ENCODE results near the gene B3GALT6.

Gene B3GALT6

DNA sequence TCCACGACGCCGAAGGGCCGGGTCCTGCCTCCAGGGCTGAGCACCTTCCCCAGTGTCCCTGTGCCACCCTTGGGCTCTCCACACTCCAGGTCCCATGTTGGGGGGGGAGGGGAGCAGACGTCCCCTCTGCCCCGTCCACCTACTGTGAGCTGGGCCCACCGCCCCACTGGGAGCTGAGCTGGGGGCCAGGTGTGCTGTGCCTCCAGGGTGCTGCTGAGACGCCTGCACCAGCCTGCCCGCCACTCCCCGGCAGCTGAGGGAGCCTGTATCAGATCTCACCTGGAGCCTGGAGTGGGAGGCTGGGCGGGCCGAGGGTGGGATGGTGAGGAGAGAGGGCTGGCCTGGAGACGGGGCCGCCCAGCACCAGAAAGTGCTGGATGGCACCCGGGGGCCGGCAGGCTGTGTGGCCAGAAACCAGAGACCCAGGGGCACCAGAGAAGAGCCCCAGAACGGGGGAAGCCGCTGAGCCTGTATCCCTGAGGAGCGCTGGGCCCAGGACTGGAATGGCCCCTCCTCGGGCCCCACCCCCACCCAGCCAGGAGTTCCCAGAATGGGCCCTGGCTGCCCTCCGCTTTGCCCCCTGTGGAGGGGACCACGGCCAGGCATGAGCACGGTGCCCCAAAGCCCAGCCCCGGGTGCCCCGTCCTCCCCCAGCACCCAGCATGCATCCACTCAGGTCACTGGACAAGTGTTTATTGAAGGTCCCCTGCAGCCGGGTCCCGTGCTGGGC is 29.0 kb upstream of the B3GALT6 start:
- DNase-seq = no peak

DNA sequence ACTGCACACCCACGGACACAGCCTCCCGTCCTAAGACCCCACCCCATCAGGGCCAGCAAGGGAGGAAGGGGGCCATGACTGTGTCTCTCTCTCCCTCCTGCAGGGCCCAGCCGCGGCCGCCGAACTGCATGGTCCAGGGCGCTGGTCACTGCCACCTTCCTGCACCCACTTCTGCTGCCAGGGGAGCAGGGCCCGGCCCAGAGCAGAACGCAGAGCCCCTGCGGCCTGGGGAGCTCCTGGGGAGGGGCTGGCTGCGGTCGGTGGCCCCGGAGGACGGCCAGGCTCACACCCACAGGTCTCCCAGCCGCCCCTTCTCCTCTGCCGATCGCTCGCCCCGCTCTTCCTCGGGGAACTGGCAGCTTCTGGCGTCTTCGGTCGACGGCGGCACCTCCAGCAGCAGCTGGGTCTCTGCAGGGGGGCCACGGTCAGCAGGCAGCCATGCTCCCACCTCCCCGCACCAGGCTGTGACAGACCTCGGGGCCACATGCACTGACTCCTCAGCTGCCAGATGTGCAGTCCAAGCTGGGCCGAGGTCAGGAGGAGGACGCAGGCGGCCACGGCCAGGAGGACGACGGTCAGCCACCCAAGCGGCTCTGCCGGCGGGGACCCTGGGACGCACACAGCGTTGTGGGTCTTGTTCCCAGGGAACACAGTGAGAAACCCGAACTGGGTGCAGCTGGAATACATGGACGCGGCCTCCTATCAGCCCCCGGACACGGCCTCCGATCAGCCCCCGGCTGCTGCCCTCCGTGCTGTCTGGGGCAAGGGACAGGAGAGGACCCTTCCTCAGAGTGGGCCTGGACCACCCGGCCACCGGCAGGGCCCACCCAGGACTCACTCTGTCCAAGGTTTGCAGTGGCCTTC is 28.2 kb upstream of the B3GALT6 start:
- no peak for DNase-seq

DNA sequence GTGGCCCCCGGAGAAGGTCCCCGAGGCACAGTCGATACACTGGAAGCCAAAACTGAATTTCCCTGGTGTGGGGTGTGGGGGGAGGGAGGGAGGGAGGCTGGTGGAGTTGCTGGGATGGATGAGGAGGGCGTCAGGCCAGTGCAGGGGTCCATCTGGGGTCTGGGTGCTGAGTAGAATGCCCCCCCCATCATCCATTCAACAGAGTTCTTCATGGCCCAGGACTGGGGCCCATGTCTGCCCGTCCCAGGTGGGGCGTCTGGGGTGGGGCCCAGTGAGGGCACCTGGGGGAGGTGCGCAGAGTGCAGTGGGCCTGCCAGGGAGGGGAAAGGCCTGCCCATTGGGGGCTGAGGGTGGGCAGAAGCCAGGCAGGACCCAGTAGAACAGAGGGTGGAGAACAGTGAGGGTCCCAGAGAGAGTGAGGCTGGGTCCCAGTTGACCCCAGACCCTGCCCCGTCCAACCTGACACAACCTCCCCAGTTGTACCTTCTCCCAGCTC is 27.6 kb upstream of the B3GALT6 start:
- no peak for DNase-seq

- no peak for DNase-seq
Measured at GRCh38 chr1:1204998-1205768, 26.9 kb upstream of the B3GALT6 start.

- DNase-seq = no peak
Measured at GRCh38 chr1:1205769-1206375, 26.2 kb upstream of the B3GALT6 start.

GRCh38 chr1:1206376-1206965 is 25.6 kb upstream of the B3GALT6 start, which contains the start of gene TNFRSF18:
Gene TNFRSF18 (minus strand): TSS chr1:1206592. CDS start chr1:1206571, 21 bp downstream.
- no peak for DNase-seq

GRCh38 chr1:1206966-1207531 is 25.0 kb upstream of the B3GALT6 start:
- DNase-seq = no peak

DNA sequence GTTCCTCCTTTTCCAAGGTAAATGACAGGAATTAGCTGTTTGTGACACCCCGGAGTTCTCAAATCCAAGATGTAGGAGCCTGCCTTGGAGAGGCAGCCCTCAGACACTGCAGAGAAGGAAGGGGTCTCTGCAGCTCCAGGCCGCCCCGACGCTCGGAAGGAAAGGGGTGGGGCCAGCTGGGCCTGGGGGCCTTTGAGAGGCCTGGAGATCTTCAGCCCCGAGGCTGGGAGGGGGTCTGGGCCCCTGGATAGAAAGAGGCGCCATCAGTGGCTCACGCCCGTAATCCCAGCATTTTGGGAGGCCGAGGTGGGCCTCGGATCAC is 24.5 kb upstream of the B3GALT6 start:
- DNase-seq = no peak

DNA sequence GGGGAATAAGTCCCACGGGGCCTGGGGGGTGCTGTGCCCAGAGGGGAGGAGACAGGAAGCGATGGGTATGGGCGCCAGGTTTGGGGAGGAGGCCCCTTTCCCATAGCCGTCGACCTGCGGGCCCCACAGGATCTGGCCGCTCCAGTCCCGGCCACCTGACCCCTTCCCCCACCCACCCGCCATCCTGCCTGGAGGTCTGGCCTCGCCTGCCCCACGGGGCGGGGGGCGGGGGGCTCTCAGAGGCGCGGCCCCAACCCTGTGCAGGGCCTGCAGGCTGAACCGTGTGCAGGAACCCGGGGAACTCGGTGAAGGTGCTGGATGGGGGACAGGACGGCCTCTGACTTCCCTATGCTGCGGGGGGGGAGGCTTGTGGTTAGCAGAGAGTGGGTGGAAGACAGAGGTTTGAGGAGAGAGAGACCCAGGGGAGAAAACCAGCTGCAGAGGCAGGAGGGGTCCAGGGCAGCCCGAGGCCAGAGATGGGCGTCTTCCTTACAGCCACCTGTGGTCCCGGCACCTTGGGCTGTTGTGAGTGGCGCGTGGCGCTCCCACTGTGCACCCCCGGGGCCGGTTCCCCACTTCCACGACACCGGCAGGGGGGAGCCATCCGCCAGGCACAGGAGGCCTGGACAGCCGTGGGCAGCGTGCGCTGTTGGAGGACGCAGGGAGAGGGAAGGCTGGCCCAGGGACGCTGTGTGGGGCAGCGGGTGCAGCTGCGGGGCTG is 23.2 kb upstream of the B3GALT6 start:
- no peak for DNase-seq

DNA sequence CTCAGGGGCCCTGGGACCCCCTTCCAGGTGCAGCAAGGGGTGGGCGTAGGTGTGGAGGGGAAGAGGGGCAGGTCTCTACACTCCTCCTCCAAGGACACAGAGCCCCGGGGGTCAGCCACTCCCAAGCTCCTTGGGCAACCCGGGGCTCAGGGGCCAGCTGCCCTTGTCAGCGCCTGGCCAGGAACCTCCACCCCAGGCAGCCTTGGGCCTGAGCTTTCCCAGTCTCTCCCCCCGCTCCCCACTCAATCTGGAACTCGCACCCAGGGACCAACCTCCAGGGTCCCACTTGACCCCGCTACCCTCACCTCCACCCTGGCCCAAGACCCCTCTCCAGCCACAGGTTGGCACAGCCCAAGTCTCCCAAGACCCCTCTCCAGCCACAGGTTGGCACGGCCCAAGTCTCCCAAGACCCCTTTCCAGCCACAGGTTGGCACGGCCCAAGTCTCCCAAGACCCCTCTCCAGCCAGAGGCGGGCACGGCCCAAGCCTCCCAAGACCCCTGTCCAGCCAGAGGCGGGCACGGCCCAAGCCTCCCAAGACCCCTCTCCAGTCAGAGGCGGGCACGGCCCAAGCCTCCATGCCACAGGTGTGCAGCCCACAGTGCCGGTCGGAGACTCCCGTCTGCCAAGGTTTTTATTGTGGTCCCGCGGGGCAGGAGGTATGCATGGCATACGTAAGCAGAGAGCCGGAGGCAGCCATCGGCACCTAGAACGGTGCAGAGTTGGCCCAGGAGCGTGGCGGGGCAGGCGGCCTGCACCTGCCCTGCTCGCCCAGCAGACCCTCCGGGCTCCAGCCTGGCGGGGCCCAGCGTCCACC is 21.1 kb upstream of the B3GALT6 start:
- no peak for DNase-seq

DNA sequence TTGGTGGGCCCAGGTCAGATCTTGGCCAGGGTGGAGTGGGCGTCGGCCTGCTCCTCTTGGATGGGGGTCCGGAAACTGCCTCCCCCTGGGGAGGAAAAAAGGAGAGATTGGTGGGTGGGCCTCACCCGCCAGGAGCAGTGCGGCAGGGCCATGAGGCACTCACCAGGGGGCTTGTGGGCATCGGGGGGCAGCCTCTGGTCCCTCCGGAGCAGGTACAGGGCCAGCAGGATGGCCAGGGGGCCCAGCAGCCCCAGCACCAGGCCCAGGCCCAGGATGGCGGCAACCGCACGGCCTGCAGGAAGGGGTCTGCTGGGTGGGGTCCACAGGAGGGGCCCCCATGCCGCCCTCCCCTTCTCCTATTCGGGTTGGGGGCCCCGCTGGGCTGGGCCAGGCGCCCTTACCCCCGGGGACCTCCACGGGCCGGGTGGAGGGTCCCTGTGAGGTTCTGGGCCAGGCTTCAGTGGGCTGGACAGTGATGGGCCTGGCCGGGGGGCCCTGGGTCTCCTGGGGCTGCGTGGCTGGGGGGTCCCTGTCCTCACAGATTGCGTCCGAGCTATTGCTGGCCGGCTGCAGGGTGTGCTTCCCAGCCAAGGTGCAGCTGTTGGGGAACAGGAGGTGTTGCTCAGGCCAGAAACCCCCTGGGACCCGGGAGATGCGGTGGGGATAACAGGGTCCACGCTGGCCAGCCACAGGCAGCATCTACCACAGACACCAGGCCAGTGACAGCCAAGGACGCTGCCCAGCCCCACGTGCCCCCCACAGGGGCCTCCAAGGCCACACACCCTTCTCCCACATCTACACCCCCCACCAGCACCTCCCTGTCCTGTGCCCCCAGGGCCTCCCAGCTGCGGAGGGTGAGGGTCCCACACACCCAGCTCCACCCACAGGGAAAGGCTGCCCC is 20.2 kb upstream of the B3GALT6 start:
- no peak for DNase-seq

DNA sequence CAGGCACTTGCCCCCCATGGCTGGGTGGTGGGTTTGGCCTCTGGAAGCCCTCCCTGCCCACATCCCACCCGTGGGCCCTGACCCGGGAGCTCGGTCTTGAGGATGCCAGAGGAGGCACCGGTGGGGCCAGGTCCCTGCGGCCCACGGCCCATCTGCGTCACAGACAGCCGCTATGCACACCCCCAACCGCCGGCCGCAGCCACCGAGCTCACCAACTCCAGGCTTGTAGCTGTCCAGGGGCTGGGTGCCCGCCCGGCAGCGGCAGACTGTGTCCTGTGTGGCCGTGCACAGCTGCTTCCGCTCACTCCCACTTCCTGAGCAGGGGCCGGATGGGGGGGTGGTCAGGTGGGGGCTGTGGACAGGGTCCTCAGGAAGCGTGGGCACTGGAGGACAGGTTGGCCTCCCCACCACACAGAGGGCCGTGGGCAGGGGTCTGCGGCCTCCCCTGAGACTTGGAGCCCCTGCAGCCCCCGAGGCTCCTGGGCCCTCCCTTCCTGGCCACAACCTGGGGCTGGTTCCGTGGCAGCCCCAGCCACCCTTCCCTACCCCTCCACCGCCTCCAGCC is 19.2 kb upstream of the B3GALT6 start:
- DNase-seq = no peak

DNA sequence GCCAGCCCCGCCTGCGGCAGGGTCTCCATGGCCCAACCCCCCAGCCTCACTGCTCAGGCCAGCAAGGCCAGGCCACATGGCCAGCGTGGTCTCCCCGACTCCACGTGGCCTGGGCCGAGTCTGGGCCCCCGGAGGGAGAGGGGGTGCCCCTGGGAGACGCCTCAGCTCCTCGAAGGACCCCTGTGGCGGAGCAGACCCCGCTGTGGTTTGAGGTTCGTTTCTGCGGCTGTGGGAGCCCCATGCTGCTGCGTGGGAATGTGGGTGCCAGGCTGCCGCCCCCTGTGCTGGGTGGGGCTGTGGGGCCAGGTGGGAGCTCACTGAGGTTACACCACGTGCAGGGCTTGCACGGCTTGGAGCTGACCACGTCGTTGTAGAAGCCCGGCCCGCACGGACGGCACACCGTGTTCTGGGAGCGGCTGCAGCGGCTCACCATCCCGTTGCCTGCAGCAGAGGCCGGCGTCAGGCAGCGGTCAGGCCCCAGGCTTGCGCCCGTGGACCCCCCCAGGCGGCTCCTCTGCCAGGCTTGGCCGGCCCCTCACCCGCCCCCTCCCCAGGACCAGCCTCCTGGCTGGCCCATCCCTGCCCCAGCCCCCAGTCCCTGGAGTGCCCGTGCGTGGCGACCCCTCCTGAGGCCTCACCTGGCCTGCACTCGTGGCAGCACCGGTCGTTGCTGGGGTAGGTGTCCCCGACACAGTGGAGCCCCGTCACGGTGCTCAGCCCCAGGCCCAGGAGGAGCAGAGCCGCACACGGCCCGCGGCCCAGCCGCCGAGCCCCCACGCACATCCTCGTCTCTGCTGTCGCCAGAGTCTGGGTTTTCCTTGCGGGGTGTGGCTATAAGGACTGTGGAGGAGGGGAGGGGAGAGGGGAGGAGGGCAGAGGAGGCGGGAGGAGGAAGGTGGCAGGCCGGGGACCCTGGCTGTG is 18.4 kb upstream of the B3GALT6 start, which contains the start of gene TNFRSF4:
TNFRSF4 (minus strand) TSS at position 809 of the 921 bp plus-strand sequence; CDS start at position 783, 26 bp downstream.
- no peak for DNase-seq

DNA sequence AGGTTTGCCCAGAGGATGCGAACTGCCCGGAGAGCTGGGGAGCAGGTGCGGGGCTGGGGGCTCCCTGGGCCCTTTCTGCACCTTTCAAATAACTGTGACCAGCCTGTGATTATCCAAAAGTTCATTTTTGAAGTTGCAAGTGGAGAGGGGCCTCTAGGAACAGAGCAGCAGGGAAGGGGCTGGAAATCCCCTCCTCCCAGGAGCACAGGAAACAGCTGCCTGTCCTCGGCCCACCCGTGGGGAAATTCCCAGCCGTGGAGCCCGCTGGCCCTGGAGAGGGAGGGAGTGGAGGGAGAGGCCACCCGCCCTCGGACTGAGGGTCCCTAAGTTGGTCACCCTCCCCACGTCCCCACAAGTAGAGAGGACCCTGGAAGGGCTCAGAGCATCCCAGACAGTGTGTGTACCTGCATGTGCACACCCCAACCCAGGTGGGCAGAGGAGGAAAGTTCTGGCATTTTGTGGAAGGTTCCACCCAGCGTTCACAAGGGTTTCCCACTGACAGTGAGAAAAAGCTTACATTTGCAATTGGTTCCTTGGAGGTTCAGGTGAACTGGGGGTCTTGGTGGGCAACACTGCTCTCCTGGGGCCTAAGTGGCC is 16.9 kb upstream of the B3GALT6 start:
- no peak for DNase-seq

- DNase-seq = no peak
Measured at GRCh38 chr1:1215881-1216605, 16.0 kb upstream of the B3GALT6 start.

GRCh38 chr1:1216770-1217620 is 15.0 kb upstream of the B3GALT6 start:
- no peak for DNase-seq
